ENCODE results near the gene PRKAG2. TPM values are rescaled to one million over a fixed set of nuclear protein-coding genes. Genes with fewer than 3 reads are reported as not detected.
"Not testable (repeated sequence)": the region's sequence is repeated elsewhere in the genome, so short reads cannot be mapped to it uniquely, and the experiment has no call there.

PRKAG2 gene
- total RNA-seq, 2 donors from 2014 or later, result 19.9 to 22.6 TPM

- ATAC-seq, result no peak
- Mint-ChIP-seq H3K27ac (no peak overlapping the region), H3K4me3 (no peak overlapping the region), H3K9me3 (no peaks in the 10 kb centered on the region), H3K27me3 (no peaks in the 10 kb centered on the region), H3K4me1 (ENCODE audit: low read depth in 2 of 2) (peaks cover 18 to 20% of the 10 kb centered on the region in 2 donors), H3K36me3 (no peaks in the 10 kb centered on the region)
- DNase-seq (ENCODE audit: low spot score), result no peak
Observed at GRCh38 chr7:151790095-151790829, 86.7 kb downstream of the PRKAG2 start.

- no peak overlapping the region for H3K27ac Mint-ChIP-seq
- H3K4me1 Mint-ChIP-seq (ENCODE audit: low read depth in 2 of 2), result peaks cover 18 to 20% of the 10 kb centered on the region in 2 donors
Observed at GRCh38 chr7:151789380-151789947, 87.5 kb downstream of the PRKAG2 start.

GRCh38 chr7:151787348-151787747 is 89.6 kb downstream of the PRKAG2 start:
- H3K27ac Mint-ChIP-seq, result no peak overlapping the region
- no peaks in the 10 kb centered on the region for H3K36me3 Mint-ChIP-seq
- no peak for DNase-seq (ENCODE audit: low spot score)
- no peaks in the 10 kb centered on the region for H3K9me3 Mint-ChIP-seq
- H3K27me3 Mint-ChIP-seq, result no peaks in the 10 kb centered on the region
- peaks cover 22 to 23% of the 10 kb centered on the region in 2 donors for H3K4me1 Mint-ChIP-seq (ENCODE audit: low read depth in 2 of 2)
- no peak overlapping the region for H3K4me3 Mint-ChIP-seq
- no peak for ATAC-seq

More at GRCh38 chr7:151789380-151789947, 87.5 kb downstream of the PRKAG2 start:
- Mint-ChIP-seq H3K9me3 (no peaks in the 10 kb centered on the region), H3K27me3 (no peaks in the 10 kb centered on the region), H3K36me3 (no peaks in the 10 kb centered on the region), H3K4me3 (no peak overlapping the region)
- no peak for ATAC-seq
- no peak for DNase-seq (ENCODE audit: low spot score)

- Mint-ChIP-seq H3K9me3 (no peaks in the 10 kb centered on the region), H3K27ac (no peak overlapping the region), H3K36me3 (no peaks in the 10 kb centered on the region), H3K4me1 (ENCODE audit: low read depth in 2 of 2) (peaks cover 22 to 23% of the 10 kb centered on the region in 2 donors), H3K4me3 (no peak overlapping the region), H3K27me3 (no peaks in the 10 kb centered on the region)
- no peak for DNase-seq (ENCODE audit: low spot score)
- ATAC-seq, result no peak
Observed at GRCh38 chr7:151786936-151787335, 90.0 kb downstream of the PRKAG2 start.

GRCh38 chr7:151786241-151786640 is 90.7 kb downstream of the PRKAG2 start:
- Mint-ChIP-seq H3K9me3 (no peaks in the 10 kb centered on the region), H3K27ac (no peak overlapping the region), H3K36me3 (no peaks in the 10 kb centered on the region), H3K4me1 (ENCODE audit: low read depth in 2 of 2) (peaks cover 20 to 22% of the 10 kb centered on the region in 2 donors), H3K4me3 (no peak overlapping the region), H3K27me3 (no peaks in the 10 kb centered on the region)
- DNase-seq (ENCODE audit: low spot score) (no peak), ATAC-seq (no peak)

- peaks cover 20 to 22% of the 10 kb centered on the region in 2 donors for H3K4me1 Mint-ChIP-seq (ENCODE audit: low read depth in 2 of 2)
- no peaks in the 10 kb centered on the region for H3K36me3 Mint-ChIP-seq
- ATAC-seq, result no peak
- no peaks in the 10 kb centered on the region for H3K9me3 Mint-ChIP-seq
- H3K27ac Mint-ChIP-seq, result no peak overlapping the region
- DNase-seq (ENCODE audit: low spot score), result no peak
- H3K27me3 Mint-ChIP-seq, result no peaks in the 10 kb centered on the region
- H3K4me3 Mint-ChIP-seq, result no peak overlapping the region
Observed at GRCh38 chr7:151785681-151785965, 91.3 kb downstream of the PRKAG2 start.

GRCh38 chr7:151784853-151785680 is 91.8 kb downstream of the PRKAG2 start:
- H3K4me1 Mint-ChIP-seq (ENCODE audit: low read depth in 2 of 2), result peaks cover 19 to 20% of the 10 kb centered on the region in 2 donors
- no peaks in the 10 kb centered on the region for H3K27me3 Mint-ChIP-seq
- ATAC-seq, result no peak
- no peak overlapping the region for H3K27ac Mint-ChIP-seq
- DNase-seq (ENCODE audit: low spot score), result no peak
- H3K9me3 Mint-ChIP-seq, result no peaks in the 10 kb centered on the region
- no peaks in the 10 kb centered on the region for H3K36me3 Mint-ChIP-seq
- no peak overlapping the region for H3K4me3 Mint-ChIP-seq

- Mint-ChIP-seq H3K9me3 (no peaks in the 10 kb centered on the region), H3K27ac (peak overlapping the region in 1 of 2 donors; percentile 33), H3K4me1 (ENCODE audit: low read depth in 2 of 2) (peaks cover 16 to 21% of the 10 kb centered on the region in 2 donors), H3K4me3 (no peak overlapping the region), H3K36me3 (no peaks in the 10 kb centered on the region), H3K27me3 (no peaks in the 10 kb centered on the region)
- no peak for ATAC-seq
- DNase-seq (ENCODE audit: low spot score), result no peak
Observed at GRCh38 chr7:151783958-151784575, 92.8 kb downstream of the PRKAG2 start.

GRCh38 chr7:151782598-151783448 is 94.1 kb downstream of the PRKAG2 start:
- peak; percentile 82 for DNase-seq (ENCODE audit: low spot score)

GRCh38 chr7:151782256-151782597 is 94.7 kb downstream of the PRKAG2 start:
- not testable (repeated sequence) for H3K9me3 Mint-ChIP-seq; ATAC-seq; H3K27ac Mint-ChIP-seq; DNase-seq (ENCODE audit: low spot score); H3K4me3 Mint-ChIP-seq; H3K36me3 Mint-ChIP-seq; H3K27me3 Mint-ChIP-seq
- H3K4me1 Mint-ChIP-seq (ENCODE audit: low read depth in 2 of 2), result peaks cover 4 to 12% of the 10 kb centered on the region in 2 donors

More at GRCh38 chr7:151782598-151783448, 94.1 kb downstream of the PRKAG2 start:
- ATAC-seq, result peak; percentile 92 to 95
- Mint-ChIP-seq H3K4me1 (ENCODE audit: low read depth in 2 of 2) (peaks cover 8 to 12% of the 10 kb centered on the region in 2 donors), H3K9me3 (no peaks in the 10 kb centered on the region), H3K27ac (peak overlapping the region in 1 of 2 donors; percentile 23), H3K4me3 (peak overlapping the region; percentile 70), H3K36me3 (no peaks in the 10 kb centered on the region), H3K27me3 (no peaks in the 10 kb centered on the region)

- Mint-ChIP-seq H3K9me3 (no peaks in the 10 kb centered on the region), H3K4me1 (ENCODE audit: low read depth in 2 of 2) (peaks cover 4 to 12% of the 10 kb centered on the region in 2 donors), H3K4me3 (no peak overlapping the region), H3K36me3 (no peaks in the 10 kb centered on the region), H3K27ac (no peak overlapping the region), H3K27me3 (no peaks in the 10 kb centered on the region)
- DNase-seq (ENCODE audit: low spot score), result no peak
- no peak for ATAC-seq
Observed at GRCh38 chr7:151781161-151781845, 95.6 kb downstream of the PRKAG2 start.

- Mint-ChIP-seq H3K27me3 (no peaks in the 10 kb centered on the region), H3K27ac (no peak overlapping the region), H3K9me3 (no peaks in the 10 kb centered on the region), H3K4me3 (no peak overlapping the region), H3K4me1 (ENCODE audit: low read depth in 2 of 2) (peaks cover 4 to 12% of the 10 kb centered on the region in 2 donors), H3K36me3 (no peaks in the 10 kb centered on the region)
- ATAC-seq (no peak), DNase-seq (ENCODE audit: low spot score) (no peak)
Observed at GRCh38 chr7:151780631-151781030, 96.3 kb downstream of the PRKAG2 start.

GRCh38 chr7:151779678-151780077 is 97.2 kb downstream of the PRKAG2 start:
- H3K36me3 Mint-ChIP-seq, result no peaks in the 10 kb centered on the region
- DNase-seq (ENCODE audit: low spot score), result no peak

More at GRCh38 chr7:151779678-151780077, 97.2 kb downstream of the PRKAG2 start:
- no peaks in the 10 kb centered on the region for H3K27me3 Mint-ChIP-seq
- H3K27ac Mint-ChIP-seq, result no peak overlapping the region
- no peaks in the 10 kb centered on the region for H3K9me3 Mint-ChIP-seq
- ATAC-seq, result no peak
- peaks cover 4 to 12% of the 10 kb centered on the region in 2 donors for H3K4me1 Mint-ChIP-seq (ENCODE audit: low read depth in 2 of 2)
- H3K4me3 Mint-ChIP-seq, result no peak overlapping the region

Data from natural killer cell treated with Interleukin-12 subunit alpha and Interleukin-12 subunit beta and Interleukin-15 and Interleukin-18, amount 100 ng/mL, for 72 hours (primary cell).